H54 (cell line): ENCODE data around the gene ADAMTSL3.

Experiments
- DNase-seq: peaks from one replicate; pipeline ENCODE4 v3.0.0; 2011; ENCODE audit warnings: low spot score, mixed read lengths; ENCODE audit not compliant: insufficient read length
- FAIRE-seq: peaks from 3 replicates; lab custom pipeline; 2011; peaks lifted over from hg19 to GRCh38; lab: Jason Lieb, UNC
- POLR2A ChIP-seq: IDR thresholded peaks from 2 replicates; pipeline ENCODE4 v1.6.1; 2011; ENCODE audit warnings: low read depth, mild to moderate bottlenecking, low read length

Gene ADAMTSL3

DNA sequence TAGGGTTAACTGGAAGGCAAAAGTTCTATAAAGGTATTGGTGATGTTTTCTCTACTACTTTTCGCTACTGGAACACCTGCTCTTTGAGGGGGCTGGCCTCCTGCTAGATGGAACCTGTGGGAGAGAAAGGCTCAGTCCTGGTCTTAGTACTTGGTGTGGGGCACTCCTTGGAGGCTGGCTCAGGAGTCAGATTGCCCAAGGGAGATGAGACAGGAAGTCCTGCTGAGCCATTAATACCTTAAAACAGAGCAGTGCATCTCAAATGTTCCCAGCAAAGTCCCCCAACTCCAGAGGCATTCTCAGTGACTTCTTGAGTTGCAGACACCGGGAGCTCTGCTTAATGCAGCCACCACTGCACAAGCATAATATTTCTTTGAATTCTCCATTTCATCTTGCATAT, 3.1 kb upstream of the ADAMTSL3 start:
- no peak for TF ChIP-seq POLR2A
- DNase-seq (no peak), FAIRE-seq (no peak)

DNA sequence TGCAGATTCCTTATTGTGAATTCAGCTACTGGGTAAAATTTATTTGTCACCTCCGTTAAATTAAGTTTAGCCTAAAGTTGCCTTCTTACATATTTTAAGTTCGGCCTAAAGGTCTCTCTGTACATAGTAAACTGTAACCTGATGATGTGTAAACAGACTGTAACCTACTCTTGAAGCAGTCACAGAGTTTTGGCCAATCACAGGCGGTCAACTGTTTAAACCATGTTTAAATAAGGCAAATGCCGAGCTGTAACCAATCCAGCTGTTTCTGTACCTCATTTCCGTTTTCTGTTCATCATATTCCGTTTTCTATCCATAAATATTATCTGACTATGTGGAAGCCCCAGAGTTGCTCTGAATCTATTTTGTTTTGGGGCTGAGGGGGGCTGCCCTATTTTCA, 2.4 kb upstream of the ADAMTSL3 start:
- FAIRE-seq (no peak), DNase-seq (no peak)
- TF ChIP-seq POLR2A: no peak

DNA sequence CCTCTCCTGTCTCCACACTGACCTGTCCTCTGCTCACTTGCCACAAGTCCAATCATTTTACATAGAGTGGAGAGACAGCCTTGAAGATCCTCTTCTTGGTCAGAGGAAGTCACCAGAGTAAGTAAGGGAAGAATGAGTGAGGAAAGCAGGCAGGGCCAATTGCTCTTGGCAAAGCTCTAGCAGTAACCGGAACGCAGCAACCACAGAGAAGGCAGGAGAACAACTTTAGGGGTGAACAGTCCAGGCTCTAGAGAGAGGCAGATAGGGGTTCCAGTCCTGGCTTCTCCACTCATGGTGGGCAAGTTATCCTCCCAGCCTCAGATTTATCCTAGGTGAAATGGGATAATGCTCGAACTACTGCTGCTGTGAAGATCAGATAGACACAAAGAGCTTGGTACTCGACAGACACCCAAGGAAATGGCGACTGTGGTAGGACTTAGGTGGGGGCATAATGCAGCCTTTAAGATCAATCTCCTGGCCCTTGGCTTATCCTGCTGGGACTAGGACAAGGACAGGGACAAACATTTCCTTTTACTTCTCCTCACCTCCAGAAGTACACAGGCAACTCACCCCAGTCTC, 1.2 kb upstream of the ADAMTSL3 start:
- FAIRE-seq (no peak), DNase-seq (no peak)
- TF ChIP-seq POLR2A: no peak

DNA sequence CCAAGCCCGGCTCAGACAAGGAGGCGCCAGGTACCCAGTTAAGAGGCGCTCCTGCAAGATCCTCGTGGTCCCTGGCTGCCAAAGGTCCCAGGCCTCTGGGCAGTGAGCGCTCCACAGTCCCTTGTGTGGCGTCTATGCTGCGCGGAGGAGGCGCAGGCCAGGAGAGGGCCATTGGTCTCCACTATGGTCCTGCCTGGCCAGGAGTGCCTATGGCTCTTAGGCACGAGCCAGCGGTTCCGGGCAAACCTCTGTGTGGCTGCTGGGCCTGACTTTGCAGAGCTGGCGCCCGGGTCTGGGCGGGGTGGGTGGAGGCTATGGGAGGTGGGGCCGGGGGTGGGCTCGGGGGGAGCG, 660 bp upstream of the ADAMTSL3 start:
- DNase-seq: no peak
- no peak for TF ChIP-seq POLR2A
- FAIRE-seq: no peak

DNA sequence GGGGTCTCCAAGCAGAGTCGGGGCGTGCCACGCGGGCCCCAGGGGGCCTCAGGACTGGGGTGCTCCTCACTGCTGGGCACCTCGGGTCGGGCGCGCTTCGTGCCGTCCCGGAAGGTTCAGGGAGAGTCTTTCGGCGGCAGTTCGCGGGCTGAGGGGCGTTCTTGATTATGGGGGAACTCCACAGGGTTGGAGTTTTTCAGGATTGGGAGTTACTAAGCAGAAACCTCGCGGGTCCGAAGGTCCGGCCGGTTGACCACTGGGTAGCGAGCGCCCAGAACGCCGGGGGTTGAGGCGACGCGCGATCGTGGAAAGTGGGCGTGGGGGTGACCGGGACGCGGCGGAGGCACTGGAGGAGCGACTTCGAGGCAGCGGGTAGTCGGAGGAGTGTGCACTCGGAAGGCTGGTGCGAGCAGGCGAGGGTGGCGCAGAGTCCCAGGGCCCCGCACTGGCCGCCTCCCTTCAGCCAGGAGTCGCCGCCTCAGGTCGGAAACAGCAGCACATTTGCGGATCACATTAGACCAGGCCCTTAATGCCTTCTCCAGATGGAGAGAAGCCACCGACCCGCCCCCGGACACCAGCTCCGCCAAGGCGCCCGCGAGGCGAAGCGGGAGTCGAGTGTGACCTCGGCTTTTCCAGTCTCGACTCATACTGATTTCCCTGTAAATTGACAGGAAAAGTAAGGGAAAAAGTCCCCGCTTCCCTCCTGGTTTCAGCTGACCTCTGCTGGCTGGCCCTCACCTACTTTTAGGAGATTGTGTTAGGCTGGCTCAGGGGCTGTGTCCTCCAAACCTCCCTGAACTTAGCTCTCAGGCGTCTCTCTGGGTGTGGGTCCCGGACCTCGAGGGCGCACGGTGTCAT, 685 bp downstream of the ADAMTSL3 start:
- TF ChIP-seq POLR2A: no peak
- FAIRE-seq (no peak), DNase-seq (no peak)

DNA sequence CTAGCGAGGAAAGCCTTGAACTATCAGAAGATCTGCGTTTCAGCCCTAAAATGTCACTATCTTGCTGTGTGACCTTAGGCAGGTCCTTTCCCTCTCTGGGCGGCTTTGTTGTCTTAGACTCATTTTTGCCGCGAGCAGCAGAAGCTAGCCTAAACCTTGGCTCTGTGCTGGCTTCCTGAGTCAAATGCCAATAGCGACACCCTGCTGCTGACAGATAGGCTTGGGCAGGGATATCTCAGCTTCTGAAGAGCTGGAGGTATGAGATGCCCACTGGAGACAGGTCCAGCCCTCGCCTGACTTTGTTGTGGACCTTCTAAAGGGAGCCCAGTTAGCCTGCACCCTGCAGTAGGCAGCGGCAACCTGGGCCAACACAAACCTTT, 1.3 kb downstream of the ADAMTSL3 start:
- no peak for TF ChIP-seq POLR2A
- DNase-seq (no peak), FAIRE-seq (no peak)

DNA sequence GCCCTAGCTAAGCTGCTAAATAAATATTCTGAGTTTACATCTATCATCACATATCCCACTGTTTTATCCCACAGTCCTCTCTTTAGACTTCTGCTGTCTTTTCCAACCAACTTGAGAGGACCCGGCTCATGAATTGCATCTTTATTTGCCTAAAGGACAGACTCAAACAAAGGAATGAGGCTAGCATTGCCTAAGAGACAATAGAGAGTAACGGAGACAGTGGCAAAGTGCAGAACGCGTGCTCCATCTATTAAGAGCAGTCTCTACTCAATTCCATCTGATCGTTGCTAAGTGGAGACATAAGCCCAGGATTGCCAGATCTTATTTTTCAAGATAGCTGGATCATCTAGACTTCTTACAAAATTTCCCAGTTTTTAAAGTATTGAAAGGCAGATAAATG, 2.3 kb downstream of the ADAMTSL3 start:
- DNase-seq: no peak
- no peak for TF ChIP-seq POLR2A
- FAIRE-seq: no peak

GRCh38 chr15:83656943-83657528, 3.1 kb downstream of the ADAMTSL3 start:
- DNase-seq (no peak), FAIRE-seq (no peak)
- no peak for TF ChIP-seq POLR2A

DNA sequence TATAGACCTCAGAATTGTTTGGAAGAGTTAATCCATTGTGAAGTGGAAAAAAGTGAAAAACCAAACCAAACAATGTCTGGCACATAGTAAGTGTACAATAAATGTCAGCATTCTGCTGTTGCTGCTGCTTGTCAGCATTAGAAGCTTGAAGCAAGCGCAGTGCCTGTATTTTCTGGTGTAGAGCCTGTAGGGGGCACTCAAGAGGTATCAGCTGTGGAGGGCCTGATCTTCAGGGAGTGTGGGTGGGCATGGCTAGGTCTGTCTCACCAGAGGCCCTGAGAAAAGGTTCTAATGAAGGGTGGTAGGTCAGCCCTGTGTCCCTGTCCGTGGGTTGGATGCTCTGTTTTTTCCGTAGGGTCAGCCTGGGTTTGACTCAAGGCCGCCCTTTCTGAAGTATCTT, 3.6 kb downstream of the ADAMTSL3 start:
- FAIRE-seq (no peak), DNase-seq (no peak)
- TF ChIP-seq POLR2A: no peak

DNA sequence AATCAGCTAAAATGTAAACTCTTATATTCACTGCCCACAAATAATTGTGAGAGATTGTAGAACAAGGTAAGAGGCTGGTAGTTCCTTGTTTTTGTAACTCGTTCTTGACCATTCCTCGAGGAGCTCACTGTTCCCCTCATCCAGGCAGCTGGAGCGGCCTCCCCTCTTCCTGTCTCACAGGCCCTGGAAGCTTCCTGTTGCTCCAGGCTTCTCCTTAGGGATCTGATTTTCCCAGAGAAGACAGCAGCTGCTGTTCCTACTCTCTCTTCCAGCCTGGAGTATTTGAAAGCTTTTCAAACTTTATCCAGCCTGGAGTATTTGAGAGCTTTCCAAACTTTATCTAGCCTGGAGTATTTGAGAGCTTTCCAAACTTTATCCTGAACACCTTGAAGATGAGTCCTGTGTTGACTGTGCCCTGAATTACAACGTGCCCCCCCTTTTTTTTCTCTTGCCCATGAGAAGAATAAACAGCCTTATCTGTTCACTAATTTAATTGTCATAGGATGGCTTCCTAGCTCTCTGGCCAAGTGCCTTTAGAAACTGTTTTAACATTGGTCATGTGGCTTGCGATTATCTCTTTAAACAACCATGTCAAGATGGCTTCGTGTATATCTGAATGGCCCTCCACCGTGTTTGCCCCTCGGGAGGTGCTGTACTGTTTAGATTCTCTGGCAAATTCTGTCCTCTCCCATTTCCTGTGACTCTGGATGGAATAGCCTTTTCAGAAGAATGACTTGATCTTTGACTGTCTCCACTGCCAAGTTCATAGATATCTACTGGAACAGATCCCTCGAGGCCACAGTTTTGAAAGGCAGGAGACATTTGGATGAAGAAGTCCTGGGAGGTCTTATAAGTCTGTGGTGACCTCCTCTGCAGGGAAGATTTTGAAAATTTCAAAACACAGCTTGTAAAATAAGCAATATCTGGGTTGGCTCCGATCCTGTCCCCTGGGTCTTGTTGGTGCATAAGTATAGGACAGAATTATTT, 4.8 kb downstream of the ADAMTSL3 start:
- FAIRE-seq: no peak
- no peak for TF ChIP-seq POLR2A
- DNase-seq: no peak

DNA sequence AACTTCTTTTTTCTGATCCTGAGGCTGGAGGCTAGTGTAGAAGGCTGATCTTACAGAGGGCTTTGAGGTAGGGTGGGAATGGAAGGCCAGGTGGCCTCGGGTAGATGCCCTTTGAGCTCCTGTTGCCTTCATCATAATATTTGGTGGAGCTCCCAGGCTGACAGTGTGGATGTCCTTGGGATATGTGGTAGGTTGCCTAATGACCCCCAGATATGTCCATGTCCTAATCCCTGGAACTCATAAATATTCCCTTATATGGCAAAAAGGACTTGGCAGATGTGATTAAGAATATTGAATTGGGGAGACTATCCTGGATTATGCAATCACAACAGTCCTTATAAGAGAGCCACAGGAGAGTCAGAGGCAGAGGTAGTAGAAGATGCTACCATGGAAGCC, 5.5 kb downstream of the ADAMTSL3 start:
- DNase-seq (no peak), FAIRE-seq (no peak)
- TF ChIP-seq POLR2A: no peak

DNA sequence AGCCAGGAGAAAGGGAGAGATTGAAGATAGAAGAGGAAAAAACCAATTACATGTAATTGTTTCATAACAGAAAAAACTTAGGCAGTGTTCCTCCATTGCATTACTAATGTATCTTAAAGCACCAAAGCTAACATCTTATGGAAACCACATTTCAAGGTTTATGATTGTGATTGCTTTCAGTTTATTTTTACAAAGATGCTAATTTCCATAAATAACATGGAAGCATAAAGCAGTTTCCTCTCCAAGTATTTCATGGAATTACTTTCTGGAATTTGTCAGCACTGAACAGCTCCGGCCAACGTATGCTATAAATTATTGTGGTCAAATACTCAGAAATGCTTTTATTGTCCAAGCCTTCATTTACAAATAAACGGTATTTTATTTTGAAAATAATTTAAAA, 11.6 kb downstream of the ADAMTSL3 start:
- no peak for FAIRE-seq
- no peak for DNase-seq
- TF ChIP-seq POLR2A: no peak

GRCh38 chr15:83670672-83671229, 16.8 kb downstream of the ADAMTSL3 start:
- DNase-seq: no peak
- FAIRE-seq: no peak
- no peak for TF ChIP-seq POLR2A
